GM19238 (cell line): ENCODE measurements around the gene PSMD13.
A peak's percentile ranks its signal among the peaks of the same experiment; 100 is the strongest.
"Not testable (repeated sequence)": the region's sequence is repeated elsewhere in the genome, so short reads cannot be mapped to it uniquely, and the experiment has no call there.

Experiments
- DNase-seq: peaks from one replicate; pipeline ENCODE4 v3.0.0; 2011; ENCODE audit warnings: low spot score; ENCODE audit not compliant: insufficient read length

PSMD13 gene

DNA sequence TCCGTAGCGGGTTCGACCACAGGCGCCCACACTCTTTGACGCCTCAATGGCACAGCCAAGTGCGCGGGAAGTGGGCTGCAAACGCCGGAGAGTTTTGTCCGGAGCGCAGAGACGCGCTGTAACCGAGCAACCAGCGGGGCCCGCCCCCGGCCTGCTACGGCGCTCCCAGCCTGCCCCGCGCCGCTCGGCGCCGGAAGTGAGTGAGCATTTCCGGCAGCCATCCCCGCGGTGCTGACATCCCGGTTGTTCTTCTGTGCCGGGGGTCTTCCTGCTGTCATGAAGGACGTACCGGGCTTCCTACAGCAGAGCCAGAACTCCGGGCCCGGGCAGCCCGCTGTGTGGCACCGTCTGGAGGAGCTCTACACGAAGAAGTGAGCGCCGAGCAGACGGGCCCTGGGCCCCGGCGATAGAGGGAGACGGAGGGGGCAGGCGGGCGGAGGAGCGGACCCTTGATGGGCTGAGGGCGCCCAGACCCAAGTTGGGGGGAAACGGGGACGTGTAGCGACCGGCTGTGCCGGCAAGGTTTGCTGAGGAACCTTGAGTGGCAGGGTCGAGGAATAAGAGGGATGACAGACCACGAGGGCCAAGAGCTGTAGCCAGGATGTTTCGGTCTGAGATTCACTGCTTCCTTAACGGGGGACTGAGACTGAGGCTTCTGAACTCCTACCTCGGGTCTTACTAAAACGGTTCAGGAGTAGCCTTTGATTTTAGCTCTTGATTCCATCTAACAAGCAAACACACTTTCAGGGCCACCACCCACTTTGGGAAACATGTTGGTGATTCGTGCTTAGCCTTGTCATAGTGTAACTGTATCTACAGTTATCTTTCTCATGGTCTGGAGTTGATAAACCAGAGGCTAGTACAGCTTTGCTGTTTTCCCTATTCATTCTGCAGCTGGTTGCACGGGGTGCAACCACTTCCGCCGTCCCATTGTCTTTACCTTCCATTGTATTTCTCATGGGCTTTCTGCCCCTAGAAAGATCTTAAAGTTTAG, at the start of gene PSMD13:
Gene PSMD13 (plus strand): TSS at position 203 of the 994 bp plus-strand sequence. CDS start 74 bp downstream, at position 277.
- DNase-seq: peak; percentile 93

DNA sequence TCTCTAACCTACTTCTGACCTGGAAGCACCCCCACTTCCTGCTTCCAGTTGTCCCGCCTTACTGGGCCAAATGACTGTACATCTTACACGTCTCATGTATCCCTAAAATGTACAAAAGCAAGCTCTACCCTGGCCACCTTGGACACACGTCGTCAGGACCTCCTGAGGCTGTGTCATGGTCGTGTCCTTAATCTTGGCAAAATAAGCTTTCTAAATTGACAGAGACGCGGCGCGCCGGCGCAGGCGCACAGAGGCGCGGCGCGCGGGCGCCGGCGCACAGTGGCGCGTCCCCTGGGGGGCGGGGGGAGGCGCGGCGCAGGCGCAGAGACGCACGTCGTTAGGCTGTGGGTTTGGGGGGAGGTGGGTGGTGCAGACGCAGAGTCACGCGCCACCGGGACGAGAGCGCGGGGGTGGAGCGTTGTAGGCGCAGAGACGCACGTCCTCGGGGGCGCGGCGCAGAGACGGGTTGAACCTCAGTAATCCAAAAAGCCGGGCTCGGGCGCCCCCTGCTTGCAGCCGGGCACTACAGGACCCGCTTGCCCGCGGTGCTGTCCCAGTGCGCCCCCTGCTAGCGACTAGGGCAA, 47.5 kb upstream of the PSMD13 start:
- DNase-seq: not testable (repeated sequence)

DNA sequence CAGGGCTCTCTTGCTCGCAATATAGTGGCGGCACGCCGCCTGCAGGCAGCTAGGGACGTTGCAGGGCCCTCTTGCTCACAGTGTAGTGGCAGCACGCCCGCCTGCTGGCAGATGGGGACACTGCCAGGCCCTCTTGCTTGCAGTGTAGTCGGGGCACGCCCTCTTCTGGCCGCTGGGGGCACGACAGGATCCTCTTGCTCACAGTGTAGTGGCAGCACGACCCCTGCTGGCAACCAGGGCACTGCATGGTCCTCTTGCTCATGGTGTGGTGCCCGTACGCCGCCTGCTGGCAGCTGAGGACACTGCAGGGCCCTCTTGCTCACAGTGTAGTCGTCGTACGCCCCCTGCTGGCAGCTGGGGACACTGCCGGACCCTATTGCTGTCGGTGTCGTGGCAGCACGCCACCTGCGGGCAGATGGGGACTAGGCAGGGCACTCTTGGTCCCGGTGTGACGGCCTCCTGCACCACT, 46.9 kb upstream of the PSMD13 start:
- not testable (repeated sequence) for DNase-seq

DNA sequence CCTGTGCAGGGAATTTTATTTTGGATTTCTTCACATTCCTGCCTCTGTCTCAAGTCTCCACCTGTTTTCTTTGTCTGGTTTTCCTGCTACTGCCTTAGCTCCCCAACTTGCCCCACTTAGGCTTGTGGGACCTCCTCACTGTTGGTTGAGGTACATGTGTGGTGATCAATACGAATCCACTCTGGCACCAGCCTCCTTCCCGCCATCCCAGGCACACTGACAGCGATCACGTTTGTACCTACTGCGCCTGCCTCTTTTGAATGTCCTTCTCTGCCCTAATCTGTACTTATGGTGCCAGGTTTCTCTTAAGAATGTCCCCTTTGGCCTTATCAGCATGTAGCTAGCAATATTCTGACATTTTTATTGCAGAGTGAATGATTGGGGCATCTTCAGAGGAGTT, 46.2 kb upstream of the PSMD13 start:
- DNase-seq: not testable (repeated sequence)

DNA sequence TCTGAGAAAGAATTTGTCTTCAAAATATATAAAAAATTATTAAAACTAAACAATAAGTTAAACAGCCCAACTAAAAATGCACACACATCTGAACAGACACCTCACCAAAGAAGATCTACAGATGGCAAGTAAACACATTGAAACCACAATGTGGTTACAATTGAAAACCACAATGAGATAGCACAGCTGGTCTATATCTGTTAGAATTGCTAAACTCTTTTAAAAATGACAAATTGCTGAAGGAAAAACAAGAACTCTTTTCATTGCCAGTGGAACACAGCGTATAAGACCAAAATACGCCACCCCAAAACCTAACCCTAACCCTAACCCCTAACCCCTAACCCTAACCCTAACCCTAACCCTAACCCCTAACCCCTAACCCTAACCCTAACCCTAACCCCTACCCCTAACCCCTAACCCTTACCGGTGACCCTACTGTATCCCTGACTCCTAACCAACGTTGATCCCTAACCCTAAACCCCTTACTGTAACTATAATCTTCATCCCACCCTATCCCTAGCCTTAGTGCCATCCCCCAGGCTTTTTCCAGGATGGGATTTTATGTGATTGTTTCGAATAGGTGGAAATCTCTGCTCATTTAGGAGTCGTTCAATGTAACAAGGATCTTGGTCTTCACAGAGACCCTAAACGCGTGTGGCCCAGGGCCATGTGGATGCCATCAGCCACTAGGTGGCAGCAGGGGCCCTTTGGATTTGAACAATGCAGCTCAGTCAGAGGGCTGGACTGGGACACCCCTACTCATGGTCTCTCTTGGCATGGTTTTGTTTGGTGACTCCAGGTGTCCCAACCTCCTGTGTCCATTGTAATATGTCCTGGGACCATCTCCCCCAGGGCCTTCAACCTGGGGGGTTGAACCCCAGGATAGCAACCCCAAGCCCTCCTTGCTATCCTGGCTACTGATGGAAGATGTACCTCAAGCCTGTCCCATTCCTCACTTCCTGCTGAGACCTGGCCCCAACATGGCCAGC, 45.0 kb upstream of the PSMD13 start:
- DNase-seq: not testable (repeated sequence)

DNA sequence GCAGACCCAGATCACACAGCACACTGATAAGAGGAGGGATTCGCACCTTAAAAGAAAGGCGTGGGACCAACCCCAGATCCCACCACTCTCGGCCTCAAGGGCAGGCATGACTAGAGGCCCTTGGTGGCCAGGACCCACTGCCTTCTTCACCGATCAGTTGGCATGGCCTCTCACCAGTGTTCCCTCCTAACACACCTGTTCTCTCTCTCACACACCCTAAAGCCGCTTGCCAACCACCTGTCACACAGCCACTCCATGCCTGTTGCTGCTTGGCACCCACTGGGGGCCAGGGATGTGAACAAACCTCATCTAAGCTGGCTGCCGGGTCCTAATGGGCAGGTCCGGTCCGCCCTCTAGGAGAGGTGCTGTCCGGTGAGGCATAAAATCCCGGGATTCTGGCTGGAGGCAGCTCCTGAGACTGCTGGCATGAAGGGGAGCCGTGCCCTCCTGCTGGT, 44.1 kb upstream of the PSMD13 start, which contains the start of gene SCGB1C1:
Gene SCGB1C1 (plus strand): TSS at position 405 of the 455 bp plus-strand sequence. CDS start 22 bp downstream, at position 427.
- not testable (repeated sequence) for DNase-seq

DNA sequence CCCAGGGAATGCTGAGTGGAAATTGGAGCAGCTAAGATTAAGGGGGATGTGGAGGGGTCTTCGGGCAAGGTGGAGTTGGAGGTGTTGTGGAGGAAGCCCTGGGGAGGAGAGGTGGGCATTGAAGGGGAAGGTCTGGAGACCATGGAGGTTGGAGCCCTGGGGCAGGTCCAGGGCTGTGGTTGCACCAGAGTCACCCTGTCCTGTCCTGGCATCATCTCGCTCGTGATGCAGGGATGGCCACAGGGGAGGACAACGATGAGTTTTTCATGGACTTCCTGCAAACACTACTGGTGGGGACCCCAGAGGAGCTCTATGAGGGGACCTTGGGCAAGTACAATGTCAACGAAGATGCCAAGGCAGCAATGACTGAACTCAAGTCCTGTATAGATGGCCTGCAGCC, 43.3 kb upstream of the PSMD13 start:
- not testable (repeated sequence) for DNase-seq

DNA sequence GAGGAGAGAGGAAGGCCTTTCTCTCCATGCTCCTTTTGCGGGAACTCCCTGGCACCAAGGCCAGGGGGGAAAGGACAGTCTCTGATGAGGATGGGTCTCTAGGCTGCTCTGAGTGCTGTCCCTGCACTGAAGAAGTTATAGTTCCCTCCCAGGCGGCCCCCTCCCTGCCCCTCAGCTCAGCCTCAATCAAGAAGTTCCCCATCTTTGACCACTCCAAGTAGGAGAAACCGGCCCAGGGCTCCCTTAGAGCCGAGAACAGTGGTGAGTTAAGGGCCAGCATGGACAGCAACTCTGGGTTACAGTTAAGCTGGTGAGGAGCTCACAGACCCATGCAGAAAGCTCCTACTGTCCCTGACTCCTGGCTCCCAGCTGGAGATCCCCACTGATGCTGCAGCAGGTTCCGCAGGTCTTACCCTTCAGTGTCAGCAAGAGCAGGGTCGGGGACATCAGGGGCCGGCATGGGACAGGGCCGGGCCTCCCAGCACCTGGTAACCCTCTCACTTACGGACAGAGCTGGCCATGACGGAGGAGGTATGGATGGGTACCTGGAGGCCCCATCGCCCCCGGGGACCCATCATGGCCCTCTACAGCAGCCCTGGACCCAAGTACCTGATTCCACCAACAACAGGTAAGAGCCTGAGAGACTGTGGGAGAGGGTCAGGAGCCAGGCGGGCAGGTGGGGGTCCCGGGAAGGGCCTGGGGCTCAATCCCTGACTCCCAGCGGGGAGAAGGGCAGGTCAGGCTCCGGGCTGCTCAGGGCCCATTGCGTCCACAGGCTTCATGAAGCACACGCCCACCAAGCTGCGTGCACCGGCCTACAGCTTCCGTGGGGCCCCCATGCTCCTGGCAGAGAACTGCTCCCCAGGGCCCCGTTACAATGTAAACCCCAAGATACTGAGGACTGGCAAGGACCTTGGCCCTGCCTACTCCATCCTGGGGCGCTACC, 39.7 kb upstream of the PSMD13 start:
- no peak for DNase-seq

DNA sequence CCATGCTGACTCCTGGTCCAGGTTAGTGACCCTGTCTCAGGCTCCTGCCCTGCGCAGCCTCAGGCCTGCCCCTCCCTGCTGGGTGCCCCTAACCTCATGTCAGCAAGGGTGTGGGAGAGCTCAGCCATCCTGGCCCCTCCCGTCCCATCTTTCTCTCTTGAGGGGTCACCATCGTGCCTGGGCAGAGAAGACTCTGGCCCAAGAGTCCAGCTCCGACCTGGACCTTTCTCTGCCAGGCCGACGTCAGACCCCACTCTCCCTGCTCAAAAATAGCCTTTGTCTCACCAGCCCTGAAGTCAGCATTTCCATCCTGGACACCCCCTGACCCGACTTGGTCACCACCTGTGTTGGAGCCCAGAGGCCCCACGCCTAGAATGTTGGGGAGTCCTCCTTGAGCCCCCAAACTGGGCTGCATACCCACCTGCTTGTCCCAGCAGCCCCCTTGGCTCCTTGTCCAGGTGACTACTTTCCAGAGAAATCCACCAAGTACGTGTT, 39.0 kb upstream of the PSMD13 start:
- no peak for DNase-seq

DNA sequence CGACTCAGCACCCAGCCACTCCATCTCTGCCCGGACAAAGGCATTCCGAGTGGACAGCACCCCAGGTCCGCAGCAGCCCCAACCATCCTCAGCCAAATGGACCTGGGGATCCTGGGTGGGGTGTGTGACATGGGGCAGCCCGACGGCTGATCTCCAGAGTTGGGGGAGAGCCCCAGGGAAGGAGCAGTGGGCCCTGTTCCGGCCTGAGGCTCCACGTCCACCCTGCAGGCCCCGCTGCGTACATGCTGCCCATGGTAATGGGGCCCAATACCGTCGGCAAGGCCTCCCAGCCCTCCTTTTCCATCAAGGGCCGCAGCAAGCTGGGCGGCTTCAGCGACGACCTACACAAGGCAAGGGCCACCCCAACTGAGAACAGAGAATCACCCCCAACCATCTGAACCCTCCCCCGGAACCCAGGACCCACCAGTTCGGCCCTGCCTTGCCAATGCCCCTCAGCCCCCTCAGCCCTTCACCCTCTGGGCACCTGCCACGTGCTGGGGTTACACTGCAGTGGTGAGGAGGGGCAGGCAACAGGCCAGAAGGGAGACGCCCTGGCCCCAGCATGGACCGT, 38.5 kb upstream of the PSMD13 start:
- DNase-seq: no peak

DNA sequence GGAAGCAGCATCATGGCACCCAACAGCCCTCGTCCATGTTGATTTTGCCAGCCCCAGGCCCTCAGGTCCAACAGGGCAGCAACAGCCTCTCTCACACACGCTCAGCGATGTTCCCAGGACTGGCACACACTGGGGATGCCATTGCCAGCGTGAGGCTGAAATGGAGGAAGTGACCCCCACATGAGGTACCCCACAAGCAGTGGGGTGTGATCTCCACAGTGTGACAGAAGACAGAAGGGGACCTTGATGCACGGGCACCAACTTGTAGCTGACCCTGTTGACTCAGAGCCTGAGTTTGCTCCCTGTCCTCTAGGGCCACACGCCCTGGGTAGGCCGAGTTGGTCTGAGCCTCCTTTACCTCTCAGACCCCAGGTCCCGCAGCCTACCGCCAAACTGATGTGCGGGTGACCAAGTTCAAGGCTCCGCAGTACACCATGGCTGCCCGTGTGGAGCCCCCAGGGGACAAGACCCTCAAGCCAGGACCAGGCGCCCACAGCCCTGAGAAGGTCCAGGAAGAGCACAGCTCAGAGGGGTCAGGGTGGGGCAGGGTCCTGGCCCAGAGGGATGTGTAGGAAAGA, 37.7 kb upstream of the PSMD13 start:
- no peak for DNase-seq

DNA sequence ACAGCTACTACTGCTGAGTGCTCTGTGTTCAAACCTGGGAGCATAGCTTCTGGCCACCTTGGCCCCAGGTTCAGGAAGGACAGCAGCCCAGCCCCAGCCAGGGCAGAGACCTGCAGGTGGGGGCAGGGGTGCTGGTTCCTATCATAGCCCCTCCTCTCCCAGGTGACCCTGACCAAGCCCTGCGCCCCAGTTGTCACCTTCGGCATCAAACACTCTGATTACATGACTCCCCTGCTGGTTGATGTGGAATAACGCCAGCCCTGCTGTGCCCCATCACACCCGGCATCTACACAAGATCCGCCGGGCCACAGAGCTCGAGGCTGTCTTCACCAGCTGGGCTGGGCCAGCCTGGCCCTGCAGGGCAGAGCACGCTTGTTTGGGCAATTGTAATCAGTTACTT, 37.0 kb upstream of the PSMD13 start:
- no peak for DNase-seq

DNA sequence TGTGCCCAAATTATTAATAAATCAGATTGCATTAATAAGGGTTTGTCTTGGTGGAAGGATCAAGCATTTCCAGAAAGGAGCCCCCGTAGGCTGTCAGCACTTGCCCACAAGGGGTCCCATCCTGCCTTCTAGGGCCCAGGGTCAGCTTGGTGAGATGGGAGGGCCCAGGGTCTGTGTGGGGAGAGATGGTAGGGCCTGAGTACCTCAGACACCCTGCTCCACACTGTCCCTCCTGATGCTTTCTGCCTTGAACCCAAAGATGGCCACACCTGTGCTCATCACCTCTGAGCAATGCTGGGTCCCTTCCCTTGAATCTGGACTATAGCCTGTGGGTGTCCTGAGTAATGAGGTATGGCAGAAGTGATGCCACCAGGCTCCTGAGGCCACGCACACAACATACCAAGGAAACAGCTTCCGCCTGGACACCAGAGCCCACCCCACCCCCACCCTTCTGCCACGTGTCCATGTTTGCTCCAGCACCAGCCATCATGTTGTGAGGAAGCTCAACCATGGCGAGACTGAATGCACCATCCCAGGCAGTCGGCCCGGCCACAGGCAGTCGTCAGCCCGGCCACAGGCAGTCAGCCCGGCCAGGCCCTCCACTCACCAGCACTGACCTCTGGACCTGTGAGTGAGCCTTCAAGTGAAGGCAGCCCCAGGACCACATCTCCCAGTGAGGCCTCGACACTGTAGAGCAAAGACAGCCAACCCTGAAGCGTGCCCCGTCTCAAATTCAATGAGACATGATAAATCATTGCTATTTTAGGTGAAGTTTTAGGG, 36.4 kb upstream of the PSMD13 start:
- DNase-seq: no peak

DNA sequence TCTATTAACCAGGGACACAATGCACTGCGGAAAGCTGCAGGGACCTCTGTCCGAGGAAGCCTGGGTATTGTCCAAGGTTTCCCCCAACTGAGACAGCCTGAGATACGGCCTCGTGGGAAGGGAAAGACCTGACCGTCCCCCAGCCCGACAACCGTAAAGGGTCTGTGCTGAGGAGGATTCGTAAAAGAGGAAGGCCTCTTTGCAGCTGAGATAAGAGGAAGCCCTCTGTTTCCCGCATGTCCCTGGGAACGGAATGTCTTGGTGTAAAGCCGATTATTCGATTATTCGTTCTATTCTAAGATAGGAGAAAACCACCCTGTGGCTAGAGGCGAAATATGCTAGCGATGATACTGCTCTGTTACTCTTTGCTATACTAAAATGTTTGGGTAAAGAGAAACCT, 34.8 kb upstream of the PSMD13 start:
- no peak for DNase-seq

DNA sequence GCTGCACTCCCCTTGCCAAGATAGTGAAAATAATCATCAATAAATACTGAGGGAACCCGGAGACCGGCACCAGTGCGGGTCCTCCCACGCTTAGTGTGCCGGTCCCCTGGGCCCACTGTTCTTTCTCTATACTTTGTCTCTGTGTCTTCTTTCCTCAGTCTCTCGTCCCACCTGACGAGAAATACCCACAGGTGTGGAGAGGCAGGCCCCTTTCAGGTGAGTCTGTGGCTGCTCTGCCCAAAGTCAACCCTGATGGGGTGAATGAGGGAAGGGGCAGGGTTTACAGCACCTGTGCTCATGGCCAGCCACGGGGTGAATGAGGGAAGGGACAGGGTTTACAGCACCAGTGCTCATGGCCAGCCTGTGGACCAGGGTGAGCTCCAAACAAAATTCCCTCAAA, 34.3 kb upstream of the PSMD13 start:
- DNase-seq: no peak

DNA sequence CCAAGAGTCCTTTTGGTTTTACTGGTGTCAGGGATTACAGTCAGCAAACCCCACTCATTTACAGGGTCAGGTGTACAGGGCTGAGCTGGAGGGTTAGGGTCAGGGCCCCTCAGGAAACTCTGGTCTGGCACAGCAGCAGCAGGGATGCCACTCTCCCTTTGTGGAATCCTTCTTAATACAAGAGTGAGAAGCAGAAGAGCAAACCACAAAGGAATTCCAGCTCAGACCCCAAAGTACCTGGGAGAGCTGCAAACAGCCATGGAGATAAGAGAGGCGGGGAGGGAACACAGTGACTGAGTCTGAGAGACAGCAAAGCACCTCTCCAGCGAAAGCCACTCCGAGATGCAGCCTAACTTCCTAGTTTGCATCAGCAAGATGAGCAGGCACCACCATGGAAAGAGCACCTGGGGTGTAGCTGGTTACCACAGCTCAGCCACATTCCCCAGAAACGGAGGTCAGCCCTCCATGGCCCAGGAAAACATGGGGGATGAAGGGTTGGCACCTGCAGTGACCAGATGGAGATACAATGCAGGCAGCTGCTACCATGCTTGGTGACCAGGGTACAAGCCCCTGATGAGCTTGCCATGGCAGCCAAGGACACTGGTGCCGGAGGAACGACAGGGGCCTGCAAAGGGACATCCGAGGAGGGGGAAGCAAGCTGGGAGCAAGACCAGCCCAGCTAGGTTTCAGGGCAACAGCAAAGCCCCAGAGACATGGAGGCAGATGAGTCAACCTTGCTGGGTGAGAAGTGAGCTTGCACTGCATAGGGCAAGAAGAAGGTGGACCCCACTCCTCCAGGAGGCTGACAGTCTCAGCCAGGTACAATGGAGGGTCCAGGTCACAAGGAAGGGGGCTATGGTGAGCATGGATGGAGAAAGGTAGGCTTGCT, 33.5 kb upstream of the PSMD13 start:
- no peak for DNase-seq

DNA sequence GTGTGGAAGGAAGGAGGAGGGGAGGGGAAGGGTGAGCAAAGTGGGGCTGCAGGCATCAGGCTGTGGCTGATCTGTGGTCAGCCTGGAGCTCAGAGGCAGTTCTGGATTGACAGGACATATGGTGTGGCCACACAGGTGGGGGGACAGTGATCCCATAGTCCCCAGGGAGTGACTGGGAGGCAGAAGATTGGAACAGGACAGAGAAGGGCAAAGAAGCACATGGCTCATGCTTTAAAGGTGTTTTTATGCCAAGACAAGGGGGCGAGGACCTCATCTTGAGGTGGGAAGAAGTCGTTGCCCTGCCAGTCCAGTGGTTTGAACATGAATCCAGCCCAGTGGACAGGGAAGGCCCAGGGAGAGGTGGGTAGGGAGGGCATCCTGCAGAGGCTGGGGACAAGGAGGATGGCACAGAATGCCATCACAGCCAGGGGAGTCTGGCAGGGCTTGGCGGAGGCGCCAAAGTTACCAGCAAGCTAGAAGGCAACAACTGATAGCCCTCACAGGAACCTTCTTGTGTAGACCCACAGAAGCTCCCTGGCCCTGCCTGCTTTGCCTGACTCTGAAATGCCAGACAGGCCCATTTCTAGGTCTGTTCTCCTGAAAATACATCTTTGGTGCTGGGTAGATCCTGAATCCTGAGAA, 32.7 kb upstream of the PSMD13 start:
- DNase-seq: no peak
